Measurements from ENCODE around the gene RNF224.

RNF224 gene

DNA sequence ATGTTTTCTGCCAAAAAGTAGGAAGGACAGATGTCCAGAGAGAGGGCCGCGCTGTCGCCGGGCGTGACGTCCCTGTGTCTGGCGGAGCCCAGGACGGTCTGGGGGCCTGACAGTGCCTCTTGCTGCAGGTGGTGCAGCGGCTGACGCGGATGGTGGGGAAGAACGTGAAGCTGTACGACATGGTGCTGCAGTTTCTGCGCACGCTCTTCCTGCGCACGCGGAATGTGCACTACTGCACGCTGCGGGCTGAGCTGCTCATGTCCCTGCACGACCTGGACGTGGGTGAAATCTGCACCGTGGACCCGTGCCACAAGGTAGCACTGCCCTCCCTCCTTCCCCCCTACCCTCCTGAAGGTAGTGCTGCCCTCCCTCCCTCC lies 35.6 kb downstream of the RNF224 start:
- no peak for DNase-seq (ENCODE audit: extremely low read depth, low read depth)
- H3K4me3 ChIP-seq (replicated peaks; ENCODE audit: low read depth, low read length): no peak overlapping the region
- TF ChIP-seq, protein P1, sequence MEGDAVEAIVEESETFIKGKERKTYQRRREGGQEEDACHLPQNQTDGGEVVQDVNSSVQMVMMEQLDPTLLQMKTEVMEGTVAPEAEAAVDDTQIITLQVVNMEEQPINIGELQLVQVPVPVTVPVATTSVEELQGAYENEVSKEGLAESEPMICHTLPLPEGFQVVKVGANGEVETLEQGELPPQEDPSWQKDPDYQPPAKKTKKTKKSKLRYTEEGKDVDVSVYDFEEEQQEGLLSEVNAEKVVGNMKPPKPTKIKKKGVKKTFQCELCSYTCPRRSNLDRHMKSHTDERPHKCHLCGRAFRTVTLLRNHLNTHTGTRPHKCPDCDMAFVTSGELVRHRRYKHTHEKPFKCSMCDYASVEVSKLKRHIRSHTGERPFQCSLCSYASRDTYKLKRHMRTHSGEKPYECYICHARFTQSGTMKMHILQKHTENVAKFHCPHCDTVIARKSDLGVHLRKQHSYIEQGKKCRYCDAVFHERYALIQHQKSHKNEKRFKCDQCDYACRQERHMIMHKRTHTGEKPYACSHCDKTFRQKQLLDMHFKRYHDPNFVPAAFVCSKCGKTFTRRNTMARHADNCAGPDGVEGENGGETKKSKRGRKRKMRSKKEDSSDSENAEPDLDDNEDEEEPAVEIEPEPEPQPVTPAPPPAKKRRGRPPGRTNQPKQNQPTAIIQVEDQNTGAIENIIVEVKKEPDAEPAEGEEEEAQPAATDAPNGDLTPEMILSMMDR (IDR thresholded peaks at IDR 0.05; ENCODE audit: low read depth, low read length, missing control alignments): no peak

DNA sequence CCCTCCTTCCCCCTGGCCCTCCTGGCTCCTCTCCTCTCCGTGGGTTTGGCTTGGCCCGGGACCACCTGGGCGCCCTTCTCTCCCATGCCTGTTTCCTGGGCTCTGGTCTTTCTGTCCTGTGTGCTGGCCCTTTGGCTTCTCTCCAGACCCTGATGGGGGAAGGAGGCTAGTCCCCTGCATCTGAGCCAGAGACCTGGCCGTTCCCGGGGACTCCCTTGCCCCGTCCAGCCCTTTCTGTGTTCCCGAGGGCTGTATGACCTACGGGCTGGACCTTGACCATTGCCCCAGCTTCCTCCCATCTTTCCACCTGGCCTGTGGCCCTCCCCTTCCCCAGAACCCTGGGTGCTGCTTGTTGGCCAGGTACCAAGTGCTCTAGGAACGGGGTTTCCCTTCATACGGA lies 36.2 kb downstream of the RNF224 start:
- TF ChIP-seq, protein P1 (IDR thresholded peaks at IDR 0.05; ENCODE audit: low read depth, low read length, missing control alignments): no peak
- H3K4me3 ChIP-seq (replicated peaks; ENCODE audit: low read depth, low read length): no peak overlapping the region
- no peak for DNase-seq (ENCODE audit: extremely low read depth, low read depth)

DNA sequence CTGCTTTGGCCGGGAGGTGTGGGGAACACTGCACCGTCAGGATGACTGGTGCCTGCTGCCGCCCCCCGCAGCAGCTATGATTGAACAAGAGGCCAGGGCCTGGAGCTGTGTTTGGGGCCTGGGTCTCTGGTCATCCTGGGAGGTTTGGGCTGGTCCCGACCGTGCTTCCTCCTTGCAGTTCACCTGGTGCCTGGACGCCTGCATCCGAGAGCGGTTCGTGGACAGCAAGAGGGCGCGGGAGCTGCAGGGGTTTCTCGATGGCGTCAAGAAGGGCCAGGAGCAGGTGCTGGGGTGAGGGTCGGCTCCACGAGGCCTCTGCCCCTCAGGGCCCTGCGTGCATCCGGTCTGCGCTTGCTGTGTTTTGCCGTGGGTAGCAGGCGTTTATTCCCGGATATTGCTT lies 36.8 kb downstream of the RNF224 start:
- no peak overlapping the region for H3K4me3 ChIP-seq (replicated peaks; ENCODE audit: low read depth, low read length)
- TF ChIP-seq, protein P1 (IDR thresholded peaks at IDR 0.05; ENCODE audit: low read depth, low read length, missing control alignments): no peak
- DNase-seq (ENCODE audit: extremely low read depth, low read depth): no peak

DNA sequence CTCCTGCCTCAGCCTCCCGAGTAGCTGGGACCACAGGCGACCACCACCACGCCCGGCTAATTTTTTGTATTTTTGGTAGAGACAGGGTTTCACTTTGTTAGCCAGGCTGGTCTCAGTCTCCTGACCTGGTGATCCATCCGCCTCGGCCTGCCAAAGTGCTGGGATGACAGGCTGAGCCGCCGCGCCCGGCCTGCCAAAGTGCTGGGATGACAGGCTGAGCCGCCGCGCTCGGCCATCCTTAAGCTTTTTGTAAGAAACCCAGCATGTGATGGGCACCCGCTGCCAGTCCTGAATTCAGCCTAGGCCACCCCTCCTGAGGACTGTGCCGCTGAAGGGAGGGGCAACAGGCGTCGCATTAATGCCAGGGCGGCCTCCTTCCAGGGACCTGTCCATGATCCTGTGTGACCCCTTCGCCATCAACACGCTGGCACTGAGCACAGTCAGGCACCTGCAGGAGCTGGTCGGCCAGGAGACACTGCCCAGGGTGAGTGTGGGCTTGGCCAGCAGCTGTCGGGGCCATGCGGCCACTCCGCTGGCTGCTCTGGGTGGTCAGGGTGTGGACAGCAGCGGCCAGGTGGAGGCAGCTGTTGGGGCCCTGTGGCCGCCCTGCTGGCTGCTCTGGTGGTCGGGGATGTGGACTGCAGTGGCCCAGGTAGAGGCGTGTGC lies 38.3 kb downstream of the RNF224 start:
- no peak overlapping the region for H3K4me3 ChIP-seq (replicated peaks; ENCODE audit: low read depth, low read length)
- DNase-seq (ENCODE audit: extremely low read depth, low read depth): no peak
- TF ChIP-seq, protein P1 (IDR thresholded peaks at IDR 0.05; ENCODE audit: low read depth, low read length, missing control alignments): no peak

DNA sequence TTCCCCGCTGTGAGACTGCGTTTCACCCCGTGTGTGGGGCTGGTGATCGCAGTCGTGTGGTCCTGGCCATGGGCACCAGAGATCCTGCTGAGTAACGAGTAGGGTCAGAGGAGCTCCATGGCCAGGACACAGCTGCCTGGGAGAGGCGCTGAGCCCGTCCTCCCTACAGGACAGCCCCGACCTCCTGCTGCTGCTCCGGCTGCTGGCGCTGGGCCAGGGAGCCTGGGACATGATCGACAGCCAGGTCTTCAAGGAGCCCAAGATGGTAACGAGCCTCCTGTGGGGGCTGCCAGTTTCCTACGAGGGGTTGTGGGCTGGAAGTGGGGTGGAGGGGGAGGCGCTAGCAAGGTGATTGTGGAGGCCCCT lies 38.8 kb downstream of the RNF224 start:
- DNase-seq (ENCODE audit: extremely low read depth, low read depth): no peak
- no peak overlapping the region for H3K4me3 ChIP-seq (replicated peaks; ENCODE audit: low read depth, low read length)
- TF ChIP-seq, protein P1 (IDR thresholded peaks at IDR 0.05; ENCODE audit: low read depth, low read length, missing control alignments): no peak

DNA sequence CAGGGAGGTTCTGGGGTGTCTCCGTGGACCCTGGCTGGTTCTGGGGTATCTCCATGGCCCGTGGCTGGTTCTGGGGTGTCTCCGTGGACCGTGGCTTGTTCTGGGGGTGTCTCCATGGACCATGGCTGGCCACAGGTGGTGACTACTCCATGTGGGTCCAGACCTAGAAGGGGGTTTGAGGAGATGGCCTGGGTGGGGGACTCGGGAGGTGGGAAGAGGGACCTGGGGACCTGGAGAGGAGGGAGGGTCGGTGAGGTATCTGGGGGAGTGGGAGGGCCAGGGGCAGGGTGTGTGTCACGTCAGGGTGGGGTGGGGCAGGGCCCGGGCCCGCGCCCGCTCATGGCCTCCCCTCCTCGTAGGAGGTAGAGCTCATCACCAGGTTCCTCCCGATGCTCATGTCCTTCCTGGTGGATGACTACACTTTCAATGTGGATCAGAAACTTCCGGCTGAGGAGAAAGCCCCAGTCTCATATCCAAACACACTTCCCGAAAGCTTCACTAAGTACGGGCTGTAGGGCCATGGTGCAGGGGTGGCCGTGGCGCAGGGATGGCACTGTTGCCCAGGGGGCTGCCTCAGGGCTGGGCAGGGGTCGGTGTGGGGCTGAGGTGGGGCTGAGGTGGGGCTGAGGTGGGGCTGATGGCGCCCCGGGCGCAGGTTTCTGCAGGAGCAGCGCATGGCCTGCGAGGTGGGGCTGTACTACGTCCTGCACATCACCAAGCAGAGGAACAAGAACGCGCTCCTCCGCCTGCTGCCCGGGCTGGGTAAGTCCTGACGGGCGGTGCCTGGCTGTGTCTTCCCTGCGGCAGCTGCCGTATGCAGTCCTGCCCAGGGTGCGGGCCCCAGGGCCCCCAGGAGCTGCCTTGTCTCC lies 39.5 kb downstream of the RNF224 start:
- H3K4me3 ChIP-seq (replicated peaks; ENCODE audit: low read depth, low read length): no peak overlapping the region

More for the DNA sequence above, 39.5 kb downstream of the RNF224 start:
- DNase-seq (ENCODE audit: extremely low read depth, low read depth): no peak
- TF ChIP-seq, protein P1 (IDR thresholded peaks at IDR 0.05; ENCODE audit: low read depth, low read length, missing control alignments): no peak

Measured in HFF-Myc (cell line).